Panc1 (cell line): Measurements from ENCODE around the gene HSP90AB1. TPM values are rescaled to one million over a fixed set of nuclear protein-coding genes. Genes with fewer than 3 reads are reported as not detected.

ENCODE experiments used
- ATAC-seq: fragments of 200-7000 bp; cut with Tn5 transposase; 2 replicates; pipeline ENCODE4 v1.9.1; 2020; ENCODE audit warnings: mild to moderate bottlenecking, moderate library complexity
- BruUV-seq: library from RNA; stranded (reverse); fragments of 400-500 nt; replicated peaks from 2 replicates; lab custom pipeline; 2021; lab: Mats Ljungman, UMichigan
- CTCF ChIA-PET: fragments of 300-600 bp; sonication (Branson Sonifier 250); formaldehyde crosslinking; loops from one replicate; lab custom pipeline; 2022; ENCODE audit warnings: antibody characterized with exemption; lab: Charles Lee
- POLR2A ChIA-PET: fragments of 300-600 bp; sonication (Branson Sonifier 250); formaldehyde crosslinking; loops from one replicate; lab custom pipeline; 2022; ENCODE audit warnings: antibody characterized with exemption; lab: Charles Lee
- DNase-seq: peaks from one replicate; pipeline ENCODE4 v3.0.0-alpha.2; 2010; ENCODE audit warnings: low read depth, low spot score
- H3K27ac ChIP-seq: 2 replicates; pipeline ENCODE4 v1.5.1; 2011; ENCODE audit warnings: mild to moderate bottlenecking, low read length, inconsistent platforms
- H3K27me3 ChIP-seq: fragments of 200-500 bp; sonication (Bioruptor generic); 2 replicates; pipeline ENCODE4 v1.6.0; 2014; ENCODE audit warnings: low read length, inconsistent platforms; ENCODE audit not compliant: control insufficient read depth, insufficient read depth
- H3K36me3 ChIP-seq: fragments of 200-500 bp; sonication (Bioruptor generic); 2 replicates; pipeline ENCODE4 v1.5.1; 2014; ENCODE audit warnings: inconsistent platforms, mild to moderate bottlenecking, low read length, moderate library complexity; ENCODE audit not compliant: control insufficient read depth, insufficient read depth
- H3K4me1 ChIP-seq: 2 replicates; pipeline ENCODE4 v1.5.1; 2011; ENCODE audit warnings: inconsistent platforms, mild to moderate bottlenecking, low read length, moderate library complexity; ENCODE audit not compliant: control insufficient read depth, insufficient read depth
- H3K4me3 ChIP-seq, 2 experiments: 2 replicates each; pipeline ENCODE4 v1.5.1; 2011 to 2012; ENCODE audit warnings: low read depth in 2 of 2, low read length in 2 of 2, mild to moderate bottlenecking in 2 of 2, inconsistent platforms in 1 of 2, moderate library complexity in 1 of 2
- H3K9me3 ChIP-seq: fragments of 200-500 bp; sonication (Bioruptor generic); 2 replicates; pipeline ENCODE4 v1.5.1; 2014; ENCODE audit warnings: low read depth, mild to moderate bottlenecking, inconsistent platforms, low read length, moderate library complexity; ENCODE audit not compliant: control insufficient read depth, insufficient read depth
- POLR2AphosphoS5 ChIP-seq: IDR thresholded peaks from 2 replicates; pipeline ENCODE4 v1.6.1; 2012; ENCODE audit warnings: mild to moderate bottlenecking, low read depth, low read length, moderate library complexity
- SIN3A ChIP-seq: IDR thresholded peaks from 2 replicates; pipeline ENCODE4 v1.6.1; 2012; ENCODE audit warnings: low read depth, mild to moderate bottlenecking, low read length, moderate library complexity, borderline replicate concordance; ENCODE audit not compliant: insufficient read depth
- TCF7L2 ChIP-seq: IDR thresholded peaks from 2 replicates; pipeline ENCODE4 v1.6.1; 2011; ENCODE audit warnings: mild to moderate bottlenecking, low read depth, low read length, inconsistent platforms
- in situ Hi-C: cut with HindIII; loops from 2 replicates; pipeline ENCODE4 v1.10.0; 2016; ENCODE audit warnings: low sequenced_read_pairs, low pct_unique_long_range_greater_than_20kb
- intact Hi-C: fragments of 100-400 bp; cut with micrococcal nuclease; formaldehyde crosslinking; loops from one replicate; pipeline ENCODE4 v1.10.0; 2022; ENCODE audit not compliant: unreplicated experiment
- total RNA-seq: library from RNA; stranded (reverse); gene quantifications from one replicate; pipeline ENCODE4 v1.2.1, GENCODE V29; 2021; ENCODE audit not compliant: unreplicated experiment
- TF ChIP-seq, protein P1 (sequence below), 2 experiments: IDR thresholded peaks; 2 replicates each; pipeline ENCODE4 v1.6.1; 2011 to 2012; ENCODE audit warnings: low read depth in 2 of 2, control low read depth in 1 of 2, low read length in 1 of 2, mild to moderate bottlenecking in 1 of 2, moderate library complexity in 1 of 2; ENCODE audit not compliant: insufficient read depth in 1 of 2
- TF ChIP-seq, protein P2 (sequence below): fragments of 450-650 bp; IDR thresholded peaks from 2 replicates; pipeline ENCODE4 v1.5.1; 2017; ENCODE audit warnings: mild to moderate bottlenecking

The HSP90AB1 gene
- total RNA-seq, 1 experiment from 2014 or later, result 1,253 TPM

DNA sequence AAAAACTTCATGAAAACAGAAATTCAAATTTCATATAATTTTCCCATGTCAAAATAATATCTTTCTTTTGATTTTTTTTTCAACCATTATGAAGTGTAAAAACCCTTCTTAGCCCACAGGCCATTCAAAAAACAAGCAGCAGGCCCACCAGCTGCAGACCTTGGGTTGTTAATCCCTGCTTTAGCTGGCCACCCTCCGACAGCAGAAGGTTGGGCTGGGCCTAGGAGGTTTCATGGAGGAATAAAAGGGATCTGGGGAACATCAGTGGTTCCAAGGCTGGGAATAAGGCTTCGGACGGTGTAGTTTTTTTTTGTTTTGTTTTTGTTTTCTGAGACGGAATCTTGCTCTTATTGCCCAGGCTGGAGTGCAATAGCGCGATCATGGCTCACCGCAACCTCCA is 3.6 kb upstream of the HSP90AB1 start:
- H3K4me3 ChIP-seq, result no peak overlapping the region
- no peak for DNase-seq
- POLR2A ChIA-PET, result no interaction called here
- intact Hi-C loops (no loop called here), in situ Hi-C loops (no loop called here)
- no peak overlapping the region for H3K27ac ChIP-seq
- no peaks in the 10 kb centered on the region for H3K9me3 ChIP-seq
- peaks cover 12% of the 10 kb centered on the region for H3K4me1 ChIP-seq
- TF ChIP-seq, protein P1, sequence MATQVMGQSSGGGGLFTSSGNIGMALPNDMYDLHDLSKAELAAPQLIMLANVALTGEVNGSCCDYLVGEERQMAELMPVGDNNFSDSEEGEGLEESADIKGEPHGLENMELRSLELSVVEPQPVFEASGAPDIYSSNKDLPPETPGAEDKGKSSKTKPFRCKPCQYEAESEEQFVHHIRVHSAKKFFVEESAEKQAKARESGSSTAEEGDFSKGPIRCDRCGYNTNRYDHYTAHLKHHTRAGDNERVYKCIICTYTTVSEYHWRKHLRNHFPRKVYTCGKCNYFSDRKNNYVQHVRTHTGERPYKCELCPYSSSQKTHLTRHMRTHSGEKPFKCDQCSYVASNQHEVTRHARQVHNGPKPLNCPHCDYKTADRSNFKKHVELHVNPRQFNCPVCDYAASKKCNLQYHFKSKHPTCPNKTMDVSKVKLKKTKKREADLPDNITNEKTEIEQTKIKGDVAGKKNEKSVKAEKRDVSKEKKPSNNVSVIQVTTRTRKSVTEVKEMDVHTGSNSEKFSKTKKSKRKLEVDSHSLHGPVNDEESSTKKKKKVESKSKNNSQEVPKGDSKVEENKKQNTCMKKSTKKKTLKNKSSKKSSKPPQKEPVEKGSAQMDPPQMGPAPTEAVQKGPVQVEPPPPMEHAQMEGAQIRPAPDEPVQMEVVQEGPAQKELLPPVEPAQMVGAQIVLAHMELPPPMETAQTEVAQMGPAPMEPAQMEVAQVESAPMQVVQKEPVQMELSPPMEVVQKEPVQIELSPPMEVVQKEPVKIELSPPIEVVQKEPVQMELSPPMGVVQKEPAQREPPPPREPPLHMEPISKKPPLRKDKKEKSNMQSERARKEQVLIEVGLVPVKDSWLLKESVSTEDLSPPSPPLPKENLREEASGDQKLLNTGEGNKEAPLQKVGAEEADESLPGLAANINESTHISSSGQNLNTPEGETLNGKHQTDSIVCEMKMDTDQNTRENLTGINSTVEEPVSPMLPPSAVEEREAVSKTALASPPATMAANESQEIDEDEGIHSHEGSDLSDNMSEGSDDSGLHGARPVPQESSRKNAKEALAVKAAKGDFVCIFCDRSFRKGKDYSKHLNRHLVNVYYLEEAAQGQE (IDR thresholded peaks at IDR 0.05; ENCODE audit: insufficient read depth in 1 of 2, low read depth in 2 of 2, low read length in 1 of 2), result no peak
- TF ChIP-seq, protein P2, sequence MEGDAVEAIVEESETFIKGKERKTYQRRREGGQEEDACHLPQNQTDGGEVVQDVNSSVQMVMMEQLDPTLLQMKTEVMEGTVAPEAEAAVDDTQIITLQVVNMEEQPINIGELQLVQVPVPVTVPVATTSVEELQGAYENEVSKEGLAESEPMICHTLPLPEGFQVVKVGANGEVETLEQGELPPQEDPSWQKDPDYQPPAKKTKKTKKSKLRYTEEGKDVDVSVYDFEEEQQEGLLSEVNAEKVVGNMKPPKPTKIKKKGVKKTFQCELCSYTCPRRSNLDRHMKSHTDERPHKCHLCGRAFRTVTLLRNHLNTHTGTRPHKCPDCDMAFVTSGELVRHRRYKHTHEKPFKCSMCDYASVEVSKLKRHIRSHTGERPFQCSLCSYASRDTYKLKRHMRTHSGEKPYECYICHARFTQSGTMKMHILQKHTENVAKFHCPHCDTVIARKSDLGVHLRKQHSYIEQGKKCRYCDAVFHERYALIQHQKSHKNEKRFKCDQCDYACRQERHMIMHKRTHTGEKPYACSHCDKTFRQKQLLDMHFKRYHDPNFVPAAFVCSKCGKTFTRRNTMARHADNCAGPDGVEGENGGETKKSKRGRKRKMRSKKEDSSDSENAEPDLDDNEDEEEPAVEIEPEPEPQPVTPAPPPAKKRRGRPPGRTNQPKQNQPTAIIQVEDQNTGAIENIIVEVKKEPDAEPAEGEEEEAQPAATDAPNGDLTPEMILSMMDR, result no peak
- TF ChIP-seq TCF7L2, result no peak
- no peak for TF ChIP-seq SIN3A
- no peak for TF ChIP-seq POLR2AphosphoS5
- H3K27me3 ChIP-seq, result no peaks in the 10 kb centered on the region
- peaks cover 14% of the 10 kb centered on the region for H3K36me3 ChIP-seq
- CTCF ChIA-PET, result no interaction called here
- no peak for ATAC-seq
- no TSS peak for BruUV-seq

- POLR2A ChIA-PET, result interaction anchor here (0.7 kb wide), 1 partner anchor 51 kb away, joined by 3 read pairs; no protein-coding TSS in a partner anchor
- in situ Hi-C loops, result no loop called here
- Histone ChIP-seq H3K9me3 (no peaks in the 10 kb centered on the region), H3K27me3 (no peaks in the 10 kb centered on the region), H3K4me3 (peak overlapping the region; percentile 99 to 100), H3K36me3 (peaks cover 33% of the 10 kb centered on the region), H3K4me1 (peaks cover 19% of the 10 kb centered on the region), H3K27ac (peak overlapping the region; percentile 100)
- TF ChIP-seq, protein P1 (IDR thresholded peaks at IDR 0.05; ENCODE audit: insufficient read depth in 1 of 2, low read depth in 2 of 2, low read length in 1 of 2), result no peak
- TF ChIP-seq POLR2AphosphoS5 (no peak), SIN3A (no peak), TCF7L2 (no peak)
- TF ChIP-seq, protein P2, result no peak
- DNase-seq (no peak), ATAC-seq (no peak; the same call in 1 of the 2 replicates)
- BruUV-seq, result no TSS peak
- intact Hi-C loops, result no loop called here
- CTCF ChIA-PET, result interaction anchor here (0.6 to 0.8 kb wide), 2 partner anchors 73 to 88 kb away, joined by 3 to 4 read pairs; no protein-coding TSS in a partner anchor
These were observed 1.4 kb upstream of the HSP90AB1 start for GRCh38 chr6:44245391-44245911.
